ENCODE measurements around the gene CDH13.

CDH13 gene

DNA sequence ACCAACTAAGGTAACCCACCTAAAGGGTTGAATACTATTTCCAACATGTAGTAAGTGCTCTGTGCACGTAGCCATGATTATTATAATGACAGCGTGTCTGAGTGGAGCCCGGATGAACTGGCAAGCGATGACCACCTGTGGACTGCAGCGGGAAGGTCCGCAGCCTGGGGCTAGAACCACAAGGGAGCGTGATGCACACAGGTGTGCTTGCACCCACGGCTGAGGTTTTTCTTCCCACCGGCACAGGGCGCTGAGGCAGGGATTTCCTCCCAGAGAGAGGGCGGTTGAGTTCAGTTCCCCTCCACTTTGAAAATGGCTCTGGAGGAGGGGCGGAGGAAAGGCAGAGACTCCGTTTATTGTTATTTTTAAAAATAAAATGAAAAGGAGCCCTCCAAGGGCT lies 959.3 kb downstream of the CDH13 start:
- ATAC-seq: no peak
- TF ChIP-seq, protein P1, sequence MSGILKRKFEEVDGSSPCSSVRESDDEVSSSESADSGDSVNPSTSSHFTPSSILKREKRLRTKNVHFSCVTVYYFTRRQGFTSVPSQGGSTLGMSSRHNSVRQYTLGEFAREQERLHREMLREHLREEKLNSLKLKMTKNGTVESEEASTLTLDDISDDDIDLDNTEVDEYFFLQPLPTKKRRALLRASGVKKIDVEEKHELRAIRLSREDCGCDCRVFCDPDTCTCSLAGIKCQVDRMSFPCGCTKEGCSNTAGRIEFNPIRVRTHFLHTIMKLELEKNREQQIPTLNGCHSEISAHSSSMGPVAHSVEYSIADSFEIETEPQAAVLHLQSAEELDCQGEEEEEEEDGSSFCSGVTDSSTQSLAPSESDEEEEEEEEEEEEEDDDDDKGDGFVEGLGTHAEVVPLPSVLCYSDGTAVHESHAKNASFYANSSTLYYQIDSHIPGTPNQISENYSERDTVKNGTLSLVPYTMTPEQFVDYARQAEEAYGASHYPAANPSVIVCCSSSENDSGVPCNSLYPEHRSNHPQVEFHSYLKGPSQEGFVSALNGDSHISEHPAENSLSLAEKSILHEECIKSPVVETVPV (CRISPR knock-in tag; IDR thresholded peaks at IDR 0.05): no peak
- TF ChIP-seq ESRRG (CRISPR knock-in tag; IDR thresholded peaks at IDR 0.05): no peak
- TF ChIP-seq, protein P2, sequence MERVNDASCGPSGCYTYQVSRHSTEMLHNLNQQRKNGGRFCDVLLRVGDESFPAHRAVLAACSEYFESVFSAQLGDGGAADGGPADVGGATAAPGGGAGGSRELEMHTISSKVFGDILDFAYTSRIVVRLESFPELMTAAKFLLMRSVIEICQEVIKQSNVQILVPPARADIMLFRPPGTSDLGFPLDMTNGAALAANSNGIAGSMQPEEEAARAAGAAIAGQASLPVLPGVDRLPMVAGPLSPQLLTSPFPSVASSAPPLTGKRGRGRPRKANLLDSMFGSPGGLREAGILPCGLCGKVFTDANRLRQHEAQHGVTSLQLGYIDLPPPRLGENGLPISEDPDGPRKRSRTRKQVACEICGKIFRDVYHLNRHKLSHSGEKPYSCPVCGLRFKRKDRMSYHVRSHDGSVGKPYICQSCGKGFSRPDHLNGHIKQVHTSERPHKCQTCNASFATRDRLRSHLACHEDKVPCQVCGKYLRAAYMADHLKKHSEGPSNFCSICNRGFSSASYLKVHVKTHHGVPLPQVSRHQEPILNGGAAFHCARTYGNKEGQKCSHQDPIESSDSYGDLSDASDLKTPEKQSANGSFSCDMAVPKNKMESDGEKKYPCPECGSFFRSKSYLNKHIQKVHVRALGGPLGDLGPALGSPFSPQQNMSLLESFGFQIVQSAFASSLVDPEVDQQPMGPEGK (CRISPR knock-in tag; IDR thresholded peaks at IDR 0.05; ENCODE audit: borderline replicate concordance): no peak
- TF ChIP-seq ZC3H10 (CRISPR knock-in tag; IDR thresholded peaks at IDR 0.05): no peak
- TF ChIP-seq BACH2 (CRISPR knock-in tag; IDR thresholded peaks at IDR 0.05; ENCODE audit: borderline replicate concordance): no peak
- TF ChIP-seq SNAI2 (CRISPR knock-in tag; IDR thresholded peaks at IDR 0.05): no peak

DNA sequence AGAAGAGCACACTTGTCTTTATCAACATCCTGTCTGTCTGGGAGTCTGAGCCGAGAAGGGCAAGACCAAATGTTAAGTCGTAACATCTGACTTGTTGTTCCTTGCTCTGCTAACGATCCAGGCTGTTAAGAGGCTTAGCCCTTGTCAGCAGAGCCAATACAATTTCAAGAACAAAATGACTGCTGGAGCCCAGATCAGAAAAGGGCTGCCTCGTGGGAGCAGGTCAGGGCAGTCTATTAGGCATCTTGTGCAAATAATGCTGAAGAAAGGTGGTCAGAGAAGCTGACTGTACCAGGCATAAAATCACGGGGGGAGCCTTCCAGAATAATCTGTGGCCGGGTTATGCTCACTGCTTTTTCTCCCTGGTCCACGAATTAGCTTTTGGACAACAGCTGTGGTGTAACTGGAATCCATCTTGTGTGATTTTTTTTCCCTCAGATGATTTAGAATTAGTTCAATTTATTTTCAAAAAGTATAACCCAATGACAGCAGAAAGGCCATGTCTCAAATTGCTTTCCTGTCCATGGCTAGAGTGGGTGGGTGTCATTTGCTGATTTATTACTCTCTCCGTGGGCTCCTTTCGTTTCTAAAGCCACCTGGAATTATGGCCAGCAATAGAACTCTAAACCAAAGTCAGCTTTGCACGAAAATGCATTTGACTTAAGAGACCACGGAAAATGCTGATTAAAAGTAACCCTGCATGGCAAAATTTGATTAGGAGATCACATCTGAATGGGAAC lies 959.9 kb downstream of the CDH13 start:
- ATAC-seq: no peak
- TF ChIP-seq ZFP3 (CRISPR knock-in tag; IDR thresholded peaks at IDR 0.05) (no peak), ZNF565 (CRISPR knock-in tag; conservative IDR thresholded peaks at IDR 0.05; ENCODE audit: low read depth) (no peak), SNAI2 (CRISPR knock-in tag; IDR thresholded peaks at IDR 0.05) (no peak), ESRRG (CRISPR knock-in tag; IDR thresholded peaks at IDR 0.05) (no peak), GLIS3 (CRISPR knock-in tag; IDR thresholded peaks at IDR 0.05) (no peak), PPARA (CRISPR knock-in tag; IDR thresholded peaks at IDR 0.05; ENCODE audit: borderline replicate concordance) (no peak), CSDC2 (CRISPR knock-in tag; IDR thresholded peaks at IDR 0.05) (no peak), ARNTL (CRISPR knock-in tag; IDR thresholded peaks at IDR 0.05; ENCODE audit: borderline replicate concordance, low read depth) (no peak), RARB (CRISPR knock-in tag; IDR thresholded peaks at IDR 0.05) (no peak), ZNF70 (CRISPR knock-in tag; IDR thresholded peaks at IDR 0.05) (no peak)
- TF ChIP-seq, protein P2 (CRISPR knock-in tag; IDR thresholded peaks at IDR 0.05; ENCODE audit: borderline replicate concordance): no peak
- TF ChIP-seq, protein P1 (CRISPR knock-in tag; IDR thresholded peaks at IDR 0.05): no peak
- TF ChIP-seq, protein P3, sequence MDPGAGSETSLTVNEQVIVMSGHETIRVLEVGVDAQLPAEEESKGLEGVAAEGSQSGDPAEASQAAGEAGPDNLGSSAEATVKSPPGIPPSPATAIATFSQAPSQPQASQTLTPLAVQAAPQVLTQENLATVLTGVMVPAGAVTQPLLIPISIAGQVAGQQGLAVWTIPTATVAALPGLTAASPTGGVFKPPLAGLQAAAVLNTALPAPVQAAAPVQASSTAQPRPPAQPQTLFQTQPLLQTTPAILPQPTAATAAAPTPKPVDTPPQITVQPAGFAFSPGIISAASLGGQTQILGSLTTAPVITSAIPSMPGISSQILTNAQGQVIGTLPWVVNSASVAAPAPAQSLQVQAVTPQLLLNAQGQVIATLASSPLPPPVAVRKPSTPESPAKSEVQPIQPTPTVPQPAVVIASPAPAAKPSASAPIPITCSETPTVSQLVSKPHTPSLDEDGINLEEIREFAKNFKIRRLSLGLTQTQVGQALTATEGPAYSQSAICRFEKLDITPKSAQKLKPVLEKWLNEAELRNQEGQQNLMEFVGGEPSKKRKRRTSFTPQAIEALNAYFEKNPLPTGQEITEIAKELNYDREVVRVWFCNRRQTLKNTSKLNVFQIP (CRISPR knock-in tag; IDR thresholded peaks at IDR 0.05; ENCODE audit: borderline replicate concordance, low read depth): no peak

DNA sequence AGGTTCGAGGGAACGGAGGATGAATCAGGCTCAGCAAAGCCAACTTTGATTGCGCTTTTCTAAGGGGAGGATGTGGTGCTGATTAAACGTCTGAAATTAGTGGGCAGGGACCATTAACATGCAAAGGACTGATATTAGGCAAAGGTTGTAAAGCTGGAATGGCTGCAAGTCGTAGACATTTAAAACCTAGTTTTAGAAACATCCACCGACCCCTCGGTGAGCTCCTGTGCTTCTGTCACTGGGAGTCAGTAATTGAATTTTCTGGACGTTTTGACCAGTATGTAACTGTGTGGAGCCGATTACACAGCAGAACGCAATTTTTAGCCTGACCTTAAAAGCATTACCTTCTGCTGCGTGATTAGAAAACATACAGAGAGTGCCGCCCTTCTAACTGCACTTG lies 960.4 kb downstream of the CDH13 start:
- TF ChIP-seq OSR1 (CRISPR knock-in tag; IDR thresholded peaks at IDR 0.05) (no peak), TOX (CRISPR knock-in tag; IDR thresholded peaks at IDR 0.05; ENCODE audit: borderline replicate concordance) (no peak), ISL1 (CRISPR knock-in tag; IDR thresholded peaks at IDR 0.05) (no peak), RARB (CRISPR knock-in tag; IDR thresholded peaks at IDR 0.05) (no peak), TCF4 (CRISPR knock-in tag; IDR thresholded peaks at IDR 0.05; ENCODE audit: borderline replicate concordance) (no peak), ZFP3 (CRISPR knock-in tag; IDR thresholded peaks at IDR 0.05) (no peak)
- TF ChIP-seq, protein P2 (CRISPR knock-in tag; IDR thresholded peaks at IDR 0.05; ENCODE audit: borderline replicate concordance): no peak
- no peak for ATAC-seq

Measured in SK-N-SH treated with all-trans-retinoic acid at 6 μM for 48 hours (cell line).